Large intestine (tissue), 3 donors: ENCODE data around the gene SMTN. TPM values are rescaled to one million over a fixed set of nuclear protein-coding genes. Genes with fewer than 3 reads are reported as not detected.
A peak's percentile ranks its signal among the peaks of the same experiment; 100 is the strongest.
"Not testable (repeated sequence)": the region's sequence is repeated elsewhere in the genome, so short reads cannot be mapped to it uniquely, and the experiment has no call there.

Source experiments
- DNase-seq, 2 donors: peaks; one replicate each; pipeline versions ENCODE4 v3.0.0 to v3.0.0-alpha.2; 2013
- H3K27ac ChIP-seq: one replicate; pipeline ENCODE4 v1.5.1; 2013; ENCODE audit warnings: low read length
- H3K27me3 ChIP-seq: 2 replicates; pipeline ENCODE4 v1.6.1; 2013; ENCODE audit warnings: low read length; ENCODE audit not compliant: control insufficient read depth, insufficient read depth
- H3K36me3 ChIP-seq: 2 replicates; pipeline ENCODE4 v1.6.1; 2013; ENCODE audit warnings: low read length; ENCODE audit not compliant: control insufficient read depth, insufficient read depth
- H3K4me1 ChIP-seq: one replicate; pipeline ENCODE4 v1.6.1; 2013; ENCODE audit warnings: low read length; ENCODE audit not compliant: control insufficient read depth, insufficient read depth
- H3K4me3 ChIP-seq: one replicate; pipeline ENCODE4 v1.5.1; 2013; ENCODE audit warnings: low read length
- H3K9me3 ChIP-seq: one replicate; pipeline ENCODE4 v1.6.1; 2013; ENCODE audit warnings: mild to moderate bottlenecking, low read depth, low read length, moderate library complexity; ENCODE audit not compliant: control insufficient read depth
- WGBS: methylation state at CpG from one replicate; pipeline ENCODE4 v1.1.5; 2013; ENCODE audit warnings: low lambda C conversion rate; ENCODE audit not compliant: insufficient coverage; 5-methylcytosine and 5-hydroxymethylcytosine counted together
- polyA plus RNA-seq: library from polyadenylated mRNA; unstranded; fragments of 120-200 nt; gene quantifications from one replicate; pipeline ENCODE4 v1.2.1, GENCODE V29; 2013

The SMTN gene
- polyA plus RNA-seq, 1 donor, result 96.3 TPM

DNA sequence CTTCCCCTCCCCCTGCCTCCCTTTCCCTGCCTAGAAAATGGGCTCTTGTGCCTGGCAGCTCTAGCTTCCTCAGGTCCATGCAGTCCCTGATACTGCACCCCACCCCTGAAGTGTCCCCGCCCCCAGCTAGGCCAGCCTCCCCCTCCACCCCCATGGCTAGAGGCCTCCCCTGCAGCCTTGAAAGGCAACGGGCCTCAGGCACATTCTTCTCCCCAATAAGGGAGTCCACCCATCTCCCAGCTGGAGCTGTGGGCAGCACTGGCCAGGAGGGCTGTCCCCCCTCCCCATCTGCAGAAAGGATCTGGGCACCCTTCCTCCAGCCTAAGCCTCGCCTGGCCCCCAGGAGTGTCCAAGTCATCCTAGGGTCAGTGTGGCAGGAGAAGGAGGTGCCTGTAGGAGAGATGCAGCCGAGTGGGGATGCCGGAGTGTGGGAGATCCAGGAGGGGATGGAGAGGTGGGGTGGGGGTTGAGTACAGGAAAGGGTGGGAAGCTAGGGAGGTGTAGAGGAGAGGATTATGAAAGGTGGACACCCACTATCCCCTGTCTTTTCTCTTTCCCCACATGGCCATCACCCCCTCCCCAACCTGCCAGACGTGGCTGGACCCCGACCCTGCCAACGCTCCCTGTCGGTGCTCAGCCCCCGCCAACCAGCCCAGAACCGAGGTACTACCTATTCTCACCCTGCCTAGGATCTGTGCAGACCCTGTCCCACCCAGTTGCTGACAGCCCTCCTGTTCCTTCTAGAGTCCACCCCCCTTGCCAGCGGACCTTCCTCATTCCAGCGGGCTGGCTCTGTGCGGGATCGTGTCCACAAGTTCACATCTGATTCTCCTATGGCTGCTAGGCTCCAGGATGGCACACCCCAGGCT, 9.3 kb downstream of the SMTN start:
- H3K4me1 ChIP-seq, result no peaks in the 10 kb centered on the region

DNA sequence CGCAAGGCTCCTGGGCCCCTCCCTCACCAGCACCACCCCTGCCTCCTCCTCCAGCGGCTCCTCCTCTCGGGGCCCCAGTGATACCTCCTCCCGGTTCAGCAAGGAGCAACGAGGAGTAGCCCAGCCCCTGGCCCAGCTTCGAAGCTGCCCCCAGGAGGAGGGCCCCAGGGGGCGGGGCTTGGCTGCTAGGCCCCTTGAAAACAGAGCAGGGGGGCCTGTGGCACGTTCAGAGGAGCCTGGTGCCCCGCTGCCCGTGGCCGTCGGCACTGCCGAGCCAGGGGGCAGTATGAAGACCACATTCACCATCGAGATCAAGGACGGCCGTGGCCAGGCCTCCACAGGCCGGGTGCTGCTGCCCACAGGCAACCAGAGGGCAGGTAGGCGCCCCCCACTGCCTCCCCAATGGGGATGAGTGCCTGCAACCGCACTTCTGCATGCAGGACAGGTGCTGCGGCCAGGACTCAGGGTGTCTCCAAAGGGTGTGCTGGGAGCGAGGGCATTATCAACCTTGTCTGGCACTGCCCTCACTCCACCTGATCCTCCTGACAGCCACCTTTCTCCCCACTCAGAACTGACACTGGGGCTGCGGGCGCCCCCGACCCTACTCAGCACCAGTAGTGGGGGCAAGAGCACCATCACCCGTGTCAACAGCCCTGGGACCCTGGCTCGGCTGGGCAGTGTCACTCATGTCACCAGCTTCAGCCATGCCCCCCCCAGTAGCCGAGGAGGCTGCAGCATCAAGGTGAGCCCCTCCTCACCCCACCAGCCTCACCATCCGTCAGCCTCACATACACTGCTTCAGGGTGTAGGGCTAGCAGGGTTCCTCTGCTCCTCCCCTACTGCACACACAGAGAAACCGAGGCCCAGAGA, 10.2 kb downstream of the SMTN start:
- no CpG with 5 or more reads among the region's 29 CpGs for WGBS
- no peak for DNase-seq

More for the DNA sequence above, 9.3 kb downstream of the SMTN start:
- H3K36me3 ChIP-seq, result peaks cover 99% of the 10 kb centered on the region
- H3K9me3 ChIP-seq, result no peaks in the 10 kb centered on the region
- peak overlapping the region; percentile 34 for H3K27ac ChIP-seq
- DNase-seq, result no peak
- no peak overlapping the region for H3K4me3 ChIP-seq
- H3K27me3 ChIP-seq, result no peaks in the 10 kb centered on the region
- WGBS, result no CpG with 5 or more reads among the region's 15 CpGs

DNA sequence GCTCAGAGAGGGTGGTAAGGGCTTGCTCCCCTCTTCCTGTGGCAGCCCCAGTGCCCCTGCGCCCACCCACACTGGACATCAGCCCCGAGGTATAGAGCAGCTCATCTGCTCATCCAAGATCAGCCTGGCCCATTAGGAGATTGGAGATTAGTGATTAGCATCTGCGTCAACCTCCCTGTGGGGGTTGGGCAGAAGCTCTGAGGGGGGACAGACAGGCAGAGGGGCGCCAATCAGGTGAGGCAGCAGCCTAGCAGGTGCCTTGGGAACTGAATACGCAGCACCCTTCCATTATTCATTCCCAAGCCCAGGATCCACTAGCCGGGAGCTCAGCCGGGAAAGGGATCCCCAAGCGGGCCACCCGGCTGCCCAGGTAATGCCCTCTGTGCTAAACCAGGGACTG, 11.0 kb downstream of the SMTN start:
- no CpG with 5 or more reads among the region's 9 CpGs for WGBS
- no peaks in the 10 kb centered on the region for H3K4me1 ChIP-seq
- H3K9me3 ChIP-seq, result no peaks in the 10 kb centered on the region
- DNase-seq, result no peak
- H3K27me3 ChIP-seq, result no peaks in the 10 kb centered on the region
- H3K4me3 ChIP-seq, result no peak overlapping the region
- peak overlapping the region; percentile 38 for H3K27ac ChIP-seq
- H3K36me3 ChIP-seq, result peaks cover 99% of the 10 kb centered on the region

More for the DNA sequence above, 10.2 kb downstream of the SMTN start:
- Histone ChIP-seq H3K27me3 (no peaks in the 10 kb centered on the region), H3K4me3 (no peak overlapping the region), H3K9me3 (no peaks in the 10 kb centered on the region), H3K27ac (peak overlapping the region; percentile 38), H3K36me3 (peaks cover 99% of the 10 kb centered on the region), H3K4me1 (no peaks in the 10 kb centered on the region)

DNA sequence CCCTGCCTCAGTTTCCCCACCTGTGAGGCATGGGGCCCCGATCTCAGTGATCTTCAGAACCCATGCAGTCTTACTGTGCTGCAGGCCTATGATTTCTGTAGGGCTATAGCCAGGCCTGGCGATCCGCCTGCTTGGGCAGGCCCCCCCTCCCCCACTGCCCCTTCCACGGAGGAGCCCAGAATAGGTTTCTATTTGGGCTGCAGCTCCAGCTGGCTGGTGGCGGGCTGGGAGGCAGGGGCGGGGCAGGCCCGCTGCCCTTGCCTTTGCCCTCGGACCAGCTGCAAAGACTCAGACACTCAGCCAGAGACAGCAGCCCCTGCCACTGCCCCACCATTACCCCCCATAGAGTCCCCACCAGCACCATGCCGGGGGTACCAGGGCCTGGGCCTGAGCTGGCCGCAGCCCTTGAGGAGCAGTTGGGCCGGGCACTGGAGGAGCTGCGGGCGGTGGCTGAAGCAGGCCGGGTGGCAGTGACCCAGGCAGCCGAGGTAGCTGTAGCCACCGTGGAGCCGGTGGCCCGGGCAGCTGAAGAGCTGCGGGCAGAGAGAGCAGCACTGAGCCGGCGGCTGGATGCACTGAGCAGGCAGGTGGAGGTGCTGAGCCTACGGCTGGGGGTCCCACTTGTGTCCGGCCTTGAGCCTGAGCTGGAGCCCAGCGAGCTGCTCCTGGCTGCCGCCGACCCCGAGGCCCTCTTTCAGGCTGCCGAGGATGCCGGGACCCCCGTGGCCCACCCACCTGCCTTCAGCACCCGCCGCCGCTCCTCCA, 12.2 kb downstream of the SMTN start:
- Histone ChIP-seq H3K9me3 (no peaks in the 10 kb centered on the region), H3K4me3 (no peak overlapping the region)

DNA sequence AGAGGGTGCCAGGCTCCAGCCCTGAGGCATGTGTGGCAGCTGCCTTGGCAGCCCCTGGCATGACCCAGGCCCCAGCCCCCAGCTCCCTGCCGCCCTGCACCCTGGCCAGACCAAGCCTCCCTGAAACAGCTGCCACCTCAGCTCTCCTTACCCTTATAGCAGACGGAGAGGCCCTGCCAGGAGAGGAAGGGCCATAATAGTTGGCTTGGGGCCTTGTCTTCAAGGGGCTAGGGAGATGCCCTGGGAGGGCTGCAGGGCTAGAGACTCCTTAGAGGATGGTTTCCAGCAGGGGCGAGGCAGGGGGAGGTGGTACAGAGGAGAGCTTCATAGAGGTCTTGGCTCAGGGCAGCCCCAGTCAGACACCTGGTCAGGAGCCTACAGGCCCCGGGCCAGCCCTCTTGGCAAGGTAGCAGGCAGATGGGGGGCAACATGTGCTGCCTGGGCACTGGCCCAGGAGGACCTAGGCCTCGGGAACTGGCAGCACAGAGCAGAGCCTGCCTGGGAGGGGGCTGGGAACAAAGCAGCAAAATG, 13.0 kb downstream of the SMTN start:
- H3K36me3 ChIP-seq, result peaks cover 94% of the 10 kb centered on the region
- no peak overlapping the region for H3K27ac ChIP-seq
- peaks cover 6% of the 10 kb centered on the region for H3K4me1 ChIP-seq
- H3K4me3 ChIP-seq, result no peak overlapping the region
- no CpG with 5 or more reads among the region's 5 CpGs for WGBS
- no peak for DNase-seq
- no peaks in the 10 kb centered on the region for H3K27me3 ChIP-seq
- H3K9me3 ChIP-seq, result no peaks in the 10 kb centered on the region

More for the DNA sequence above, 12.2 kb downstream of the SMTN start:
- 95% methylated on average over 4 of the region's 33 CpGs for WGBS
- Histone ChIP-seq H3K27me3 (no peaks in the 10 kb centered on the region), H3K36me3 (peaks cover 96% of the 10 kb centered on the region), H3K27ac (no peak overlapping the region), H3K4me1 (peaks cover 3% of the 10 kb centered on the region)
- DNase-seq, result no peak

DNA sequence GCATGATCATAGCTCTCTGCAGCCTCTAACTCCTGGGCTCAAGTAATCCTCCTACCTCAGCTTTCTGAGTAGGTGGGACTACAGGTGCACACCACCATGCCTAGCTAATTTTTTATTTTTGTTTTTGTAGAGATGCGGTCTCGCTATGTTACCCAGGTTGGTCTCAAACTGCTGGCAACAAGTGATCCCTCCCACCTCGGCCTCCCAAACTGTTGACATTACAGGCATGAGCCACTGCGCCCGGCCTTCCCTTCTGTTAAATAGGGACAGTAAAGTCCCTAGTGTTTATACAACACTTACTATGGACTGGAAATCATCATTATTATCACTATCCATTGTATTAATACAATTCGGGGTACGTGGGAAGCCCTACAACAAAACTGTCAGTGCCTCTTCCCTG, 13.6 kb downstream of the SMTN start:
- Histone ChIP-seq H3K4me1 (peaks cover 6% of the 10 kb centered on the region), H3K27me3 (no peaks in the 10 kb centered on the region), H3K4me3 (no peak overlapping the region), H3K9me3 (no peaks in the 10 kb centered on the region), H3K36me3 (peaks cover 94% of the 10 kb centered on the region), H3K27ac (no peak overlapping the region)
- DNase-seq, result no peak
- WGBS, result no CpG with 5 or more reads among the region's 7 CpGs

DNA sequence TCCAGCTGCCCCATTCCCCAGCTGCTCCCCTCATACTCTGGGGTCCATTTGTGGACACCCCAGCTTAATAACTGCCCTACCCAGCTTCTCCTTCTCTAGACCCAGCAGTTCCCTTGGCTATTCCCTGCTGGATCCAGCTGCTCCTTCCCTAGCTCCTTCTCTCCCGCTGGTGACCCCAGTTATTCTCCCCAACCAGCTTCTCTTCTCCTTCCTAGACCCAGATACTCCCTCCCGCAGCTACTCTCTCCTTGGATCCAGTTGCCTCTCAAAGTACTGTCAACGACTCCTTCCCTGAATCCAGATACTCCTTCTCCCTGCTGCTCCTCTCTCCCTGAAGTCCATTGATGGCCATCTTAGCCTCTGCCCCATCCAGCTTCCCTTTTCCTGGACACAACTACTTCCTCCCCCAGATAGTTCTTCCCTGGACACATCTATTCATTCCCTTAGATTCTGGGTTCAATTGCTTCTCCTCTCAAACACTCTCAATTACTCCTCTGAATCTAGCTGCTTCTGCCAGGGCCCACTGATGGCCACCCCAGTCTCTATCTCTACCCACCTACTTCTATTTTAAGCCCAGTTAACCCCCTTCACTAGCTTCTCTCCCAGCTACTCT, 14.6 kb downstream of the SMTN start:
- WGBS, result 100% methylated on average over 1 of the region's 3 CpGs
- no peak overlapping the region for H3K4me3 ChIP-seq
- peaks cover 95% of the 10 kb centered on the region for H3K36me3 ChIP-seq
- H3K9me3 ChIP-seq, result no peaks in the 10 kb centered on the region
- H3K4me1 ChIP-seq, result peaks cover 6% of the 10 kb centered on the region
- H3K27ac ChIP-seq, result no peak overlapping the region
- no peak for DNase-seq
- H3K27me3 ChIP-seq, result no peaks in the 10 kb centered on the region

DNA sequence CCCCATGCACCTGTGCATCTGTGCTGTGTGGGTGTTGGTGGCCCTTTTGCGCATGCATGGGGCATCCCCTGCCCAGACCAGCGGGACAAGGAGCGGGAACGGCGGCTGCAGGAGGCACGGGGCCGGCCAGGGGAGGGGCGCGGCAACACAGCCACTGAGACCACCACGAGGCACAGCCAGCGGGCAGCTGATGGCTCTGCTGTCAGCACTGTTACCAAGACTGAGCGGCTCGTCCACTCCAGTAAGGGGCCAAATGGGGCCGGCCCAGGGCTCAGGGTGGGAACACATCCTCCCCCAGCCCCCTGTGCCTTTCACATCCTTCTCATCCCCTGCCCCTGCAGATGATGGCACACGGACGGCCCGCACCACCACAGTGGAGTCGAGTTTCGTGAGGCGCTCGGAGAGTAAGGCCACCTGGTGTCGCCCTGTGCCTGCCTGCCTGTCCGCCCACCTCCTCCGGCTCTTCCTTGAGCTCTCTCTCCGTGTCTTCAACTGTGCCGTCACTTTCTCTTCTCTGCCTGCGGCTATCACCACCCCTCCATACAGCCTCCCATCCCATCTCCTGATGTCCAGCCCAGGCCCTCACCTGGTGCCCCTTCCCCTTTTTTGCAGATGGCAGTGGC, 15.7 kb downstream of the SMTN start:
- no peak overlapping the region for H3K4me3 ChIP-seq
- H3K27ac ChIP-seq, result no peak overlapping the region
- DNase-seq, result no peak
- H3K4me1 ChIP-seq, result peaks cover 8% of the 10 kb centered on the region
- H3K27me3 ChIP-seq, result no peaks in the 10 kb centered on the region
- H3K9me3 ChIP-seq, result no peaks in the 10 kb centered on the region
- WGBS, result 86% methylated on average over 4 of the region's 27 CpGs
- peaks cover 93% of the 10 kb centered on the region for H3K36me3 ChIP-seq

DNA sequence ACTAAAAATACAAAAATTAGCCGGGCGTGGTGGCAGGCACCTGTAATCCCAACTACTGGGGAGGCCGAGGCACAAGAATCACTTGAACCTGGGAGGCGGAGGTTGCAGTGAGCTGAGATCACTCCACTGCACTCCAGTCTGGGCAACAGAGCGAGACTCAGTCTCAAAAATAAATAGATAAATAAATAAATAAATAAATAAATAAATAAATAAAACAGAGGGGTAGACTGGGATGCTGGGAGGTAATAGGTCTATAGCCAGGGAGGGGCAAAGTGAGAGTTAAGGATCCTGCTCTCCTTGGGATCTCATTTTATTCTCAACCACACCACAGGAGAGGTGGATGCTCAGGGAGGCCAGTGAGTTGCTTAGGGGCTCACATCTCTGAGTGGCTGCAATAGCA, 16.4 kb downstream of the SMTN start:
- not testable (repeated sequence) for H3K27me3 ChIP-seq, H3K4me3 ChIP-seq, H3K9me3 ChIP-seq, DNase-seq, H3K27ac ChIP-seq
- no CpG with 5 or more reads among the region's 5 CpGs for WGBS
- peaks cover 92% of the 10 kb centered on the region for H3K36me3 ChIP-seq
- peaks cover 14% of the 10 kb centered on the region for H3K4me1 ChIP-seq
